HepG2 (cell line): Measurements from ENCODE around the gene AGT. TPM values are rescaled to one million over a fixed set of nuclear protein-coding genes. Genes with fewer than 3 reads are reported as not detected.
A peak's percentile ranks its signal among the peaks of the same experiment; 100 is the strongest.

Experiments
- DMAP1 ChIP-seq: IDR thresholded peaks from 2 replicates; pipeline ENCODE4 v1.6.1; 2016
- FOSL2 ChIP-seq: sonication (generic); formaldehyde crosslinking; IDR thresholded peaks from 2 replicates; pipeline ENCODE4 v1.4.0; 2020; ENCODE audit warnings: missing genetic modification reagents
- FOXA1 ChIP-seq, 2 experiments: fragments of 450-650 bp in 1 of 2; sonication (generic) in 1 of 2; formaldehyde crosslinking in 1 of 2; IDR thresholded peaks; 2 replicates each; pipeline versions ENCODE4 v1.4.0 to v1.6.1; 2016 to 2020; ENCODE audit warnings: missing genetic modification reagents in 1 of 2
- HDAC2 ChIP-seq: sonication (generic); formaldehyde crosslinking; IDR thresholded peaks from 2 replicates; pipeline ENCODE4 v1.4.0; 2020; ENCODE audit warnings: missing genetic modification reagents
- JDP2 ChIP-seq: sonication (generic); formaldehyde crosslinking; IDR thresholded peaks from 2 replicates; pipeline ENCODE4 v1.8.1; 2022; ENCODE audit warnings: missing genetic modification reagents, borderline replicate concordance
- RARA ChIP-seq: IDR thresholded peaks from 2 replicates; pipeline ENCODE4 v1.6.1; 2016; ENCODE audit warnings: missing genetic modification reagents, missing compliant biosample characterization
- RBAK ChIP-seq: sonication (generic); formaldehyde crosslinking; IDR thresholded peaks from 2 replicates; pipeline ENCODE4 v1.5.1; 2020; ENCODE audit warnings: mild to moderate bottlenecking, missing genetic modification reagents
- SNAPC2 ChIP-seq: sonication (generic); formaldehyde crosslinking; IDR thresholded peaks from 2 replicates; pipeline ENCODE4 v1.8.1; 2022; ENCODE audit warnings: mild to moderate bottlenecking, missing genetic modification reagents
- ZNF629 ChIP-seq: sonication (generic); formaldehyde crosslinking; conservative IDR thresholded peaks from 2 replicates; pipeline ENCODE4 v1.5.0; 2020; ENCODE audit warnings: missing genetic modification reagents
- polyA plus RNA-seq, 8 experiments: library from polyadenylated mRNA; depleted of rRNA in 3 of 8; stranded (reverse) in 7 of 8; unstranded in 1 of 8; fragments of >200 nt; fragmentation: Illumina TruSeq in 4 of 8; extraction: Trizol in 4 of 8; gene quantifications; 2 replicates each; pipeline versions ENCODE4 v1.2.1 to v1.2.3, GENCODE V29; 2011 to 2016; ENCODE audit warnings: low read depth in 4 of 8, missing spikeins in 1 of 8, mixed read lengths in 1 of 8; ENCODE audit not compliant: insufficient read depth in 1 of 8
- total RNA-seq, 5 experiments: library from RNA; depleted of rRNA; stranded (reverse); fragments of >200 nt; fragmentation: Illumina TruSeq; extraction: Trizol; gene quantifications; 2 replicates each; pipeline ENCODE4 v1.2.3, GENCODE V29; 2016; ENCODE audit warnings: low read depth in 1 of 5
- TF ChIP-seq, protein P1 (sequence below): sonication (generic); formaldehyde crosslinking; IDR thresholded peaks from 2 replicates; pipeline ENCODE4 v1.4.0; 2020; ENCODE audit warnings: missing genetic modification reagents
- TF ChIP-seq, protein P2 (sequence below): sonication (generic); IDR thresholded peaks from 2 replicates; pipeline ENCODE4 v1.6.1; 2016; ENCODE audit warnings: low read depth, borderline replicate concordance
- TF ChIP-seq, protein P3 (sequence below): sonication (generic); formaldehyde crosslinking; IDR thresholded peaks from 2 replicates; pipeline ENCODE4 v1.8.0; 2022; ENCODE audit warnings: mild to moderate bottlenecking, missing genetic modification reagents, moderate library complexity

AGT gene
- total and polyA plus RNA-seq, 2 of the 13 experiments (the other 11 are each of a cell fraction or from before 2014, with no cell fraction given), result 892 to 2,071 TPM

DNA sequence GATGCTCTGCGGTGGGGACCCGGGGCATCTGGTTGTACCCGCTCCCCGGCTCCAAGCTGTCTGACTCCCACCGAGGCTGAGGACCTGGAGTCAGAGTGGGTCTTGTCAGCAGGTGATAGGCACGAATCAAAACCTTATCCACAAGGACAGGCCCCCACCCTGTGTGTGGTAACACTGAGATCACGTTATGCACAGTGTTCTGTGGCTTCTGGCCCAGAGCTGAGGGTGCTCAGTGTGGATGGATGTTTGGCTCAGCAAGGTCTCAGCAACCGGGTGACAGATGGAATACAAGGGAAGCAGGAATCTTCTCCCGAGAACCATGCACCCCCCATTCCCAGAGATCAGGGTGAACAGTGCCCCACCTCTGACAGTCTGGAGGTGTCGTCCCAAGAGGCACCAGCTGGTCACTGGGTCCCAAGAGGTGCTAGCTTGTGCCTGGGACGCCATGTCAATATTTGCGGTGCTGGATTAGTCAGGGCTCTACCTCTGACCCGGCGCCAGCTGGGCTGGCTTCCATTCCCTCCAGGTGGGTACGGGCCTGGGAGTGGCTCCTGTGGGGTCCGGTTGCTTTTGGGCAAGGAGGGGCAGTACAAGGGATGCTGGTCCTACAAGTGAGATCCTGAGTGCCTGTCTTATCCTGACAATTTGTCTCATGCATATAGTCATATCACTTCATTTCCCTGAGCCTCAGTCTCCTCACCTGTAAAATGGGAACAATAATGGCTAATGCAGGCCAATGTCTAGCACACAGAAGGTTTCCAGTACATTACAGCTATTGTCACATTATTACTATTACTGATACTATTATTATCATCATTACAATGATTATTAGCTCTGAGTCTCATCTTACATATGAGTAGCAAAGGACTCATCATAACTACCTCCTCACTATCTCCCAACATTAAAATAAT is 34.2 kb upstream of the AGT start (continued):
- TF ChIP-seq, protein P1, sequence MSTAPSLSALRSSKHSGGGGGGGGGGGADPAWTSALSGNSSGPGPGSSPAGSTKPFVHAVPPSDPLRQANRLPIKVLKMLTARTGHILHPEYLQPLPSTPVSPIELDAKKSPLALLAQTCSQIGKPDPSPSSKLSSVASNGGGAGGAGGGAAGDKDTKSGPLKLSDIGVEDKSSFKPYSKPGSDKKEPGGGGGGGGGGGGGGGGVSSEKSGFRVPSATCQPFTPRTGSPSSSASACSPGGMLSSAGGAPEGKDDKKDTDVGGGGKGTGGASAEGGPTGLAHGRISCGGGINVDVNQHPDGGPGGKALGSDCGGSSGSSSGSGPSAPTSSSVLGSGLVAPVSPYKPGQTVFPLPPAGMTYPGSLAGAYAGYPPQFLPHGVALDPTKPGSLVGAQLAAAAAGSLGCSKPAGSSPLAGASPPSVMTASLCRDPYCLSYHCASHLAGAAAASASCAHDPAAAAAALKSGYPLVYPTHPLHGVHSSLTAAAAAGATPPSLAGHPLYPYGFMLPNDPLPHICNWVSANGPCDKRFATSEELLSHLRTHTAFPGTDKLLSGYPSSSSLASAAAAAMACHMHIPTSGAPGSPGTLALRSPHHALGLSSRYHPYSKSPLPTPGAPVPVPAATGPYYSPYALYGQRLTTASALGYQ, result no peak
- TF ChIP-seq, protein P2, sequence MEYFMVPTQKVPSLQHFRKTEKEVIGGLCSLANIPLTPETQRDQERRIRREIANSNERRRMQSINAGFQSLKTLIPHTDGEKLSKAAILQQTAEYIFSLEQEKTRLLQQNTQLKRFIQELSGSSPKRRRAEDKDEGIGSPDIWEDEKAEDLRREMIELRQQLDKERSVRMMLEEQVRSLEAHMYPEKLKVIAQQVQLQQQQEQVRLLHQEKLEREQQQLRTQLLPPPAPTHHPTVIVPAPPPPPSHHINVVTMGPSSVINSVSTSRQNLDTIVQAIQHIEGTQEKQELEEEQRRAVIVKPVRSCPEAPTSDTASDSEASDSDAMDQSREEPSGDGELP, result peak; percentile 71; the same call in 1 of the 2 replicates
- TF ChIP-seq JDP2 (CRISPR knock-in tag), result no peak
- TF ChIP-seq RBAK (CRISPR knock-in tag), result no peak
- TF ChIP-seq DMAP1 (CRISPR knock-in tag), result no peak
- no peak for TF ChIP-seq SNAPC2
- TF ChIP-seq HDAC2 (CRISPR knock-in tag), result 0 out of 2 replicates have a peak, but pooled peaks have one; percentile 13
- peak; percentile 93 for TF ChIP-seq ZNF629 (CRISPR knock-in tag)
- TF ChIP-seq FOXA1 (IDR thresholded peaks at IDR 0.05), result no peak
- peak; percentile 22; the same call in 1 of the 2 replicates for TF ChIP-seq FOXA1 (CRISPR knock-in tag; IDR thresholded peaks at IDR 0.05)
- 0 out of 2 replicates have a peak, but pooled peaks have one; percentile 38 for TF ChIP-seq RARA (CRISPR knock-in tag)
- TF ChIP-seq, protein P3, sequence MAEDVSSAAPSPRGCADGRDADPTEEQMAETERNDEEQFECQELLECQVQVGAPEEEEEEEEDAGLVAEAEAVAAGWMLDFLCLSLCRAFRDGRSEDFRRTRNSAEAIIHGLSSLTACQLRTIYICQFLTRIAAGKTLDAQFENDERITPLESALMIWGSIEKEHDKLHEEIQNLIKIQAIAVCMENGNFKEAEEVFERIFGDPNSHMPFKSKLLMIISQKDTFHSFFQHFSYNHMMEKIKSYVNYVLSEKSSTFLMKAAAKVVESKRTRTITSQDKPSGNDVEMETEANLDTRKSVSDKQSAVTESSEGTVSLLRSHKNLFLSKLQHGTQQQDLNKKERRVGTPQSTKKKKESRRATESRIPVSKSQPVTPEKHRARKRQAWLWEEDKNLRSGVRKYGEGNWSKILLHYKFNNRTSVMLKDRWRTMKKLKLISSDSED, result no peak
- TF ChIP-seq FOSL2 (CRISPR knock-in tag), result peak; percentile 54; the same call in 1 of the 2 replicates
